Stimulated activated CD8-positive, alpha-beta memory T cell treated with anti-CD3 and anti-CD28 coated beads, Interleukin-12 subunit alpha, Interleukin-12 subunit beta, amount 100 ng/mL, for 24 hours (primary cell): ENCODE measurements around the gene UNC119B.

Experiments
- DNase-seq: peaks from one replicate; pipeline ENCODE4 v3.0.0-alpha.2; 2020; ENCODE audit errors: extremely low read depth

Gene UNC119B

GRCh38 chr12:120739821-120740613, 29.8 kb downstream of the UNC119B start:
- DNase-seq, result no peak

- DNase-seq, result no peak
Observed at GRCh38 chr12:120740871-120741270, 30.6 kb downstream of the UNC119B start.

- DNase-seq, result no peak
Observed at GRCh38 chr12:120741476-120742421, 31.5 kb downstream of the UNC119B start.

- no peak for DNase-seq
Observed at GRCh38 chr12:120744922-120745493, 34.8 kb downstream of the UNC119B start.

- no peak for DNase-seq
Observed at GRCh38 chr12:120748242-120748641, 38.0 kb downstream of the UNC119B start.

GRCh38 chr12:120749256-120749655, 39.0 kb downstream of the UNC119B start:
- no peak for DNase-seq

GRCh38 chr12:120750806-120751205, 40.5 kb downstream of the UNC119B start:
- DNase-seq, result no peak

GRCh38 chr12:120751389-120751788, 41.1 kb downstream of the UNC119B start:
- DNase-seq, result no peak

GRCh38 chr12:120754792-120755191, 44.5 kb downstream of the UNC119B start:
- DNase-seq, result no peak

- DNase-seq, result no peak
Observed at GRCh38 chr12:120755269-120755668, 45.0 kb downstream of the UNC119B start.

GRCh38 chr12:120757226-120757742, 47.0 kb downstream of the UNC119B start:
- no peak for DNase-seq

GRCh38 chr12:120757949-120758348, 47.7 kb downstream of the UNC119B start:
- no peak for DNase-seq

GRCh38 chr12:120758798-120759590, 48.7 kb downstream of the UNC119B start:
- DNase-seq, result no peak

- no peak for DNase-seq
Observed at GRCh38 chr12:120759591-120760348, 49.5 kb downstream of the UNC119B start.

- DNase-seq, result no peak
Observed at GRCh38 chr12:120760349-120761254, 50.3 kb downstream of the UNC119B start.

- no peak for DNase-seq
Observed at GRCh38 chr12:120761519-120761934, 51.3 kb downstream of the UNC119B start.

GRCh38 chr12:120762086-120762485, 51.8 kb downstream of the UNC119B start:
- DNase-seq, result no peak

GRCh38 chr12:120763250-120763649, 53.0 kb downstream of the UNC119B start:
- no peak for DNase-seq

- DNase-seq, result no peak
Observed at GRCh38 chr12:120764816-120765215, 54.6 kb downstream of the UNC119B start.
